Neural progenitor cell (in vitro differentiated cells): ENCODE results near the gene TBC1D2. TPM values are rescaled to one million over a fixed set of nuclear protein-coding genes. Genes with fewer than 3 reads are reported as not detected.

Source experiments
- DNase-seq: peaks from one replicate; pipeline ENCODE4 v3.0.0-alpha.2; 2016; ENCODE audit warnings: low spot score
- H2AFZ ChIP-seq: fragments of 200-600 bp; sonication (generic); replicated peaks from 2 replicates; pipeline ENCODE4 v1.6.1; 2016; ENCODE audit warnings: antibody characterized with exemption
- H3F3A ChIP-seq: fragments of 200-600 bp; sonication (generic); 2 replicates; pipeline ENCODE4 v1.6.1; 2016; ENCODE audit warnings: antibody characterized with exemption, low read depth
- H3K27ac ChIP-seq: fragments of 200-600 bp; sonication (generic); 2 replicates; pipeline ENCODE4 v1.5.1; 2016; ENCODE audit warnings: mild to moderate bottlenecking
- H3K27me3 ChIP-seq: fragments of 200-600 bp; sonication (generic); 2 replicates; pipeline ENCODE4 v1.6.1; 2016; ENCODE audit warnings: mild to moderate bottlenecking, moderate library complexity
- H3K36me3 ChIP-seq: fragments of 200-600 bp; sonication (generic); 2 replicates; pipeline ENCODE4 v1.5.1; 2016
- H3K4me1 ChIP-seq: fragments of 200-600 bp; sonication (generic); 2 replicates; pipeline ENCODE4 v1.6.1; 2016; ENCODE audit warnings: mixed run types
- H3K4me2 ChIP-seq: fragments of 200-600 bp; sonication (generic); 2 replicates; pipeline ENCODE4 v1.6.1; 2016
- H3K4me3 ChIP-seq: fragments of 200-600 bp; sonication (generic); 2 replicates; pipeline ENCODE4 v1.5.1; 2016
- H3K79me2 ChIP-seq: fragments of 200-600 bp; sonication (generic); 2 replicates; pipeline ENCODE4 v1.6.1; 2016; ENCODE audit warnings: low read depth
- H3K9ac ChIP-seq: fragments of 200-600 bp; sonication (generic); 2 replicates; pipeline ENCODE4 v1.6.1; 2016
- H3K9me3 ChIP-seq: fragments of 200-600 bp; sonication (generic); 2 replicates; pipeline ENCODE4 v1.5.1; 2016; ENCODE audit warnings: low read depth
- H4K20me1 ChIP-seq: fragments of 200-600 bp; sonication (generic); 2 replicates; pipeline ENCODE4 v1.6.1; 2016; ENCODE audit warnings: low read depth
- H3K27ac Mint-ChIP-seq: 3 replicates; pipeline ENCODE4 v1.8.0; 2021; ENCODE audit warnings: mixed read lengths
- H3K27me3 Mint-ChIP-seq: 2 replicates; pipeline ENCODE4 v1.8.0; 2022; ENCODE audit warnings: low read depth, mild to moderate bottlenecking, inconsistent platforms, moderate library complexity, mixed read lengths; ENCODE audit not compliant: insufficient read depth
- H3K36me3 Mint-ChIP-seq: 3 replicates; pipeline ENCODE4 v1.8.0; 2021; ENCODE audit warnings: mixed read lengths
- H3K4me1 Mint-ChIP-seq: 3 replicates; pipeline ENCODE4 v1.8.0; 2021; ENCODE audit warnings: mixed read lengths
- H3K4me3 Mint-ChIP-seq: 3 replicates; pipeline ENCODE4 v1.8.0; 2021; ENCODE audit warnings: mild to moderate bottlenecking, moderate library complexity, mixed read lengths
- H3K9me3 Mint-ChIP-seq: 3 replicates; pipeline ENCODE4 v1.8.0; 2020; ENCODE audit warnings: mixed read lengths
- CTCF ChIP-seq: fragments of 200-600 bp; sonication (generic); IDR thresholded peaks from 2 replicates; pipeline ENCODE4 v1.5.1; 2017; ENCODE audit warnings: antibody characterized with exemption, mild to moderate bottlenecking
- EZH2 ChIP-seq: fragments of 200-600 bp; sonication (generic); IDR thresholded peaks from 2 replicates; pipeline ENCODE4 v1.6.1; 2017; ENCODE audit warnings: antibody characterized with exemption, mild to moderate bottlenecking, moderate library complexity
- EZH2phosphoT487 ChIP-seq: fragments of 200-600 bp; sonication (generic); IDR thresholded peaks from 2 replicates; pipeline ENCODE4 v1.6.1; 2017; ENCODE audit warnings: antibody characterized with exemption
- total RNA-seq: library from RNA; depleted of rRNA; stranded (reverse); fragments of >200 nt; gene quantifications from 2 replicates; pipeline ENCODE4 v1.2.3, GENCODE V29; 2015; ENCODE audit warnings: low replicate concordance

Gene TBC1D2
- total RNA-seq, 1 donor from 2014 or later = 0.41 TPM

GRCh38 chr9:98154678-98155077 is 100.8 kb downstream of the TBC1D2 start:
- H4K20me1 ChIP-seq = no peaks in the 10 kb centered on the region

GRCh38 chr9:98152526-98152925 is 102.9 kb downstream of the TBC1D2 start:
- no peaks in the 10 kb centered on the region for H3K79me2 ChIP-seq
- no peak for TF ChIP-seq EZH2phosphoT487
- TF ChIP-seq CTCF = no peak
- no peak for TF ChIP-seq EZH2
- no peak overlapping the region for H3K9ac ChIP-seq
- H2AFZ ChIP-seq = no peak overlapping the region
- H3K4me1 ChIP-seq = no peaks in the 10 kb centered on the region
- no peaks in the 10 kb centered on the region for H3F3A ChIP-seq
- peaks cover 7% of the 10 kb centered on the region for H3K27me3 Mint-ChIP-seq
- H3K36me3 Mint-ChIP-seq = no peaks in the 10 kb centered on the region
- no peaks in the 10 kb centered on the region for H3K9me3 Mint-ChIP-seq
- H3K4me3 Mint-ChIP-seq = no peak overlapping the region
- no peaks in the 10 kb centered on the region for H3K9me3 ChIP-seq
- H3K27me3 ChIP-seq = no peaks in the 10 kb centered on the region
- no peaks in the 10 kb centered on the region for H3K4me1 Mint-ChIP-seq
- no peak overlapping the region for H3K4me3 ChIP-seq
- H4K20me1 ChIP-seq = no peaks in the 10 kb centered on the region
- no peak overlapping the region for H3K4me2 ChIP-seq
- DNase-seq = no peak
- H3K36me3 ChIP-seq = no peaks in the 10 kb centered on the region
- no peak overlapping the region for H3K27ac Mint-ChIP-seq
- no peak overlapping the region for H3K27ac ChIP-seq

More at GRCh38 chr9:98154678-98155077, 100.8 kb downstream of the TBC1D2 start:
- no peak for DNase-seq
- Mint-ChIP-seq H3K27me3 (peaks cover 7% of the 10 kb centered on the region), H3K36me3 (no peaks in the 10 kb centered on the region), H3K27ac (no peak overlapping the region), H3K4me1 (no peaks in the 10 kb centered on the region), H3K9me3 (no peaks in the 10 kb centered on the region), H3K4me3 (no peak overlapping the region)
- no peak overlapping the region for H3K9ac ChIP-seq
- no peak for TF ChIP-seq CTCF
- no peak for TF ChIP-seq EZH2phosphoT487
- TF ChIP-seq EZH2 = no peak
- H3K27ac ChIP-seq = no peak overlapping the region
- H3K9me3 ChIP-seq = no peaks in the 10 kb centered on the region
- no peaks in the 10 kb centered on the region for H3K4me1 ChIP-seq
- no peak overlapping the region for H3K4me3 ChIP-seq
- no peak overlapping the region for H2AFZ ChIP-seq
- no peaks in the 10 kb centered on the region for H3F3A ChIP-seq
- H3K4me2 ChIP-seq = no peak overlapping the region
- no peaks in the 10 kb centered on the region for H3K79me2 ChIP-seq
- H3K27me3 ChIP-seq = no peaks in the 10 kb centered on the region
- no peaks in the 10 kb centered on the region for H3K36me3 ChIP-seq

GRCh38 chr9:98150721-98151120 is 104.7 kb downstream of the TBC1D2 start:
- Histone ChIP-seq H2AFZ (no peak overlapping the region), H3K4me3 (no peak overlapping the region), H3K79me2 (no peaks in the 10 kb centered on the region), H3K36me3 (no peaks in the 10 kb centered on the region), H3K9me3 (no peaks in the 10 kb centered on the region), H4K20me1 (no peaks in the 10 kb centered on the region), H3K4me2 (no peak overlapping the region), H3K9ac (no peak overlapping the region), H3K4me1 (peaks cover 7% of the 10 kb centered on the region), H3K27ac (no peak overlapping the region), H3F3A (no peaks in the 10 kb centered on the region), H3K27me3 (no peaks in the 10 kb centered on the region)
- H3K4me1 Mint-ChIP-seq = peaks cover 8% of the 10 kb centered on the region
- no peaks in the 10 kb centered on the region for H3K36me3 Mint-ChIP-seq
- no peak overlapping the region for H3K4me3 Mint-ChIP-seq
- no peak overlapping the region for H3K27ac Mint-ChIP-seq
- TF ChIP-seq EZH2phosphoT487 = no peak
- TF ChIP-seq CTCF = no peak
- no peak for TF ChIP-seq EZH2
- DNase-seq = no peak
- peaks cover 5% of the 10 kb centered on the region for H3K27me3 Mint-ChIP-seq
- H3K9me3 Mint-ChIP-seq = no peaks in the 10 kb centered on the region
